Endodermal cell (in vitro differentiated cells): ENCODE results near the gene CYBB. TPM values are rescaled to one million over a fixed set of nuclear protein-coding genes. Genes with fewer than 3 reads are reported as not detected.

ENCODE experiments used
- DNase-seq: peaks from one replicate; pipeline ENCODE4 v3.0.0-alpha.2; 2017
- H3K27ac ChIP-seq: 2 replicates; pipeline ENCODE4 v1.5.1; 2013; ENCODE audit warnings: mild to moderate bottlenecking, low read depth, low read length, moderate library complexity
- H3K27me3 ChIP-seq: 2 replicates; pipeline ENCODE4 v1.6.1; 2013; ENCODE audit warnings: mild to moderate bottlenecking, low read length, moderate library complexity; ENCODE audit not compliant: insufficient read depth, control insufficient read depth, poor library complexity, severe bottlenecking
- H3K36me3 ChIP-seq: 2 replicates; pipeline ENCODE4 v1.7.0; 2013; ENCODE audit warnings: mild to moderate bottlenecking, low read length, moderate library complexity; ENCODE audit not compliant: control insufficient read depth, insufficient read depth
- H3K4me1 ChIP-seq: one replicate; pipeline ENCODE4 v1.7.0; 2013; ENCODE audit warnings: low read length; ENCODE audit not compliant: control insufficient read depth, insufficient read depth
- H3K4me3 ChIP-seq: 2 replicates; pipeline ENCODE4 v1.5.1; 2013; ENCODE audit warnings: mild to moderate bottlenecking, low read length, moderate library complexity
- H3K9ac ChIP-seq: 2 replicates; pipeline ENCODE4 v1.6.1; 2013; ENCODE audit warnings: mild to moderate bottlenecking, low read length, moderate library complexity; ENCODE audit not compliant: poor library complexity, severe bottlenecking; ENCODE audit errors: extremely low read depth
- H3K9me3 ChIP-seq: 2 replicates; pipeline ENCODE4 v1.6.1; 2013; ENCODE audit warnings: mild to moderate bottlenecking, low read length, moderate library complexity; ENCODE audit not compliant: control insufficient read depth
- H3K27ac Mint-ChIP-seq: 2 replicates; pipeline ENCODE4 v1.8.0; 2020; ENCODE audit warnings: mixed read lengths
- H3K27me3 Mint-ChIP-seq: 2 replicates; pipeline ENCODE4 v1.8.0; 2021; ENCODE audit warnings: mild to moderate bottlenecking, mixed read lengths; ENCODE audit not compliant: insufficient read depth
- H3K36me3 Mint-ChIP-seq: 2 replicates; pipeline ENCODE4 v1.8.0; 2020; ENCODE audit warnings: low read depth, mixed read lengths
- H3K4me1 Mint-ChIP-seq: 2 replicates; pipeline ENCODE4 v1.8.0; 2020; ENCODE audit warnings: mixed read lengths
- H3K4me3 Mint-ChIP-seq: 2 replicates; pipeline ENCODE4 v1.8.0; 2020; ENCODE audit warnings: mild to moderate bottlenecking, moderate library complexity, mixed read lengths
- H3K9me3 Mint-ChIP-seq: 2 replicates; pipeline ENCODE4 v1.8.0; 2020; ENCODE audit warnings: mild to moderate bottlenecking, mixed read lengths
- CTCF ChIP-seq: fragments of 200-600 bp; sonication (generic); conservative IDR thresholded peaks from 2 replicates; pipeline ENCODE4 v1.5.0; 2021; ENCODE audit warnings: antibody characterized with exemption, mild to moderate bottlenecking
- WGBS, 2 experiments: methylation state at CpG; one replicate each; pipeline versions ENCODE4 v1.1.5 to v1.1.7; 2013; ENCODE audit warnings: missing lambda C conversion rate in 2 of 2, mixed read lengths in 1 of 2; ENCODE audit not compliant: insufficient coverage in 1 of 2, insufficient read length in 1 of 2; 5-methylcytosine and 5-hydroxymethylcytosine counted together
- total RNA-seq, 2 donors: library from RNA; stranded (reverse); fragmentation: NEBNext Ultra II Directional in 1 of 2; extraction: Animal tissue kit (Norgen Biotek cat#: 25700) in 1 of 2; gene quantifications; 2 replicates in 1 of 2; 3 replicates in 1 of 2; pipeline ENCODE4 v1.2.1, GENCODE V29; 2021

Gene CYBB
- total RNA-seq, 2 donors from 2014 or later, result not detected

- Mint-ChIP-seq H3K27me3 (no peaks in the 10 kb centered on the region), H3K27ac (no peak overlapping the region), H3K9me3 (peaks cover 47% of the 10 kb centered on the region), H3K4me3 (no peak overlapping the region), H3K36me3 (no peaks in the 10 kb centered on the region), H3K4me1 (no peaks in the 10 kb centered on the region)
- Histone ChIP-seq H3K4me3 (no peak overlapping the region), H3K27me3 (no peaks in the 10 kb centered on the region), H3K27ac (no peak overlapping the region), H3K36me3 (no peaks in the 10 kb centered on the region), H3K9me3 (no peaks in the 10 kb centered on the region), H3K9ac (no peak overlapping the region), H3K4me1 (no peaks in the 10 kb centered on the region)
- DNase-seq, result no peak
- 85 to 100% methylated on average over 1 to 7 of the region's 7 CpGs for WGBS, 2 experiments
- no peak for TF ChIP-seq CTCF
These were observed 33.5 kb upstream of the CYBB start for GRCh38 chrX:37746218-37746941.

- Mint-ChIP-seq H3K36me3 (no peaks in the 10 kb centered on the region), H3K9me3 (peaks cover 47% of the 10 kb centered on the region), H3K27ac (no peak overlapping the region), H3K4me3 (no peak overlapping the region), H3K4me1 (no peaks in the 10 kb centered on the region), H3K27me3 (no peaks in the 10 kb centered on the region)
- Histone ChIP-seq H3K9ac (no peak overlapping the region), H3K4me3 (no peak overlapping the region), H3K36me3 (no peaks in the 10 kb centered on the region), H3K4me1 (no peaks in the 10 kb centered on the region), H3K27ac (no peak overlapping the region), H3K9me3 (no peaks in the 10 kb centered on the region), H3K27me3 (no peaks in the 10 kb centered on the region)
- no peak for DNase-seq
- no peak for TF ChIP-seq CTCF
- 94 to 100% methylated on average over 1 of the region's 1 CpG for WGBS, 2 experiments
These were observed 32.9 kb upstream of the CYBB start for GRCh38 chrX:37746951-37747350.

GRCh38 chrX:37752281-37752680 is 27.6 kb upstream of the CYBB start:
- H3K4me1 Mint-ChIP-seq, result no peaks in the 10 kb centered on the region
- H3K36me3 ChIP-seq, result no peaks in the 10 kb centered on the region
- no peaks in the 10 kb centered on the region for H3K27me3 ChIP-seq
- no peak overlapping the region for H3K4me3 ChIP-seq
- H3K9ac ChIP-seq, result no peak overlapping the region
- DNase-seq, result no peak
- 85% methylated on average over 1 of the region's 2 CpGs; no CpG with 5 or more reads in 1 of the 2 experiments for WGBS, 2 experiments
- peaks cover 30% of the 10 kb centered on the region for H3K9me3 Mint-ChIP-seq
- no peak overlapping the region for H3K27ac Mint-ChIP-seq
- H3K4me1 ChIP-seq, result no peaks in the 10 kb centered on the region
- H3K36me3 Mint-ChIP-seq, result no peaks in the 10 kb centered on the region
- H3K4me3 Mint-ChIP-seq, result no peak overlapping the region
- H3K27ac ChIP-seq, result no peak overlapping the region
- no peaks in the 10 kb centered on the region for H3K9me3 ChIP-seq
- no peaks in the 10 kb centered on the region for H3K27me3 Mint-ChIP-seq
- TF ChIP-seq CTCF, result no peak
